Activated T-cell treated with anti-CD3 and anti-CD28 coated beads for 1 hour (primary cell): ENCODE data around the gene ACSL6.

Experiments
- DNase-seq: peaks from one replicate; pipeline ENCODE4 v3.0.0-alpha.2; 2020; ENCODE audit warnings: low read depth

ACSL6 gene

DNA sequence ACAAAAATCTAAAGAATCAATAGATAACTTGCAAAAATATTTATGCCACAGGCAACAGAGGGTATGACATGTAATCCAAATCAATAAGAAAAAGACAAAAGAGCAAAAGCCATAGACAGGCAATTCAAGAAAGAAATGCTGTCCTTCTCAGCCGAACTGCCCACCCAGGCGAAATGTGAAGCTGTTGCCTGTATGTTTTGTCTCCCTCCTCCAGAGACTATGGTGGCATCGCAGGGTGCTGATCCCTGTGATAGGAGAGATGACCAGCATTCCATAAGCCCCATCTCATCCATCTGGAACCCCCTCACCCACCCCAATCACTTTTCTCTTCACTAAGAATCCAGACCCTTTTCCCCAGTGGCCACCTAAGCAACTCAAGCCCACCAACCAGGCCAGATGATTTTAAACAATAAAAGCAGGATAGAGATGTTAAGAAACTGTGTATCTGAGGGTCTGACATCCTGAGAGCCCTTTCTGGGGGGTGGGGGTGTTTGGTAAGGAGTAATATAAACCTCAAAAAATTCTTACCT lies 5.3 kb upstream of the ACSL6 start:
- DNase-seq: no peak

DNA sequence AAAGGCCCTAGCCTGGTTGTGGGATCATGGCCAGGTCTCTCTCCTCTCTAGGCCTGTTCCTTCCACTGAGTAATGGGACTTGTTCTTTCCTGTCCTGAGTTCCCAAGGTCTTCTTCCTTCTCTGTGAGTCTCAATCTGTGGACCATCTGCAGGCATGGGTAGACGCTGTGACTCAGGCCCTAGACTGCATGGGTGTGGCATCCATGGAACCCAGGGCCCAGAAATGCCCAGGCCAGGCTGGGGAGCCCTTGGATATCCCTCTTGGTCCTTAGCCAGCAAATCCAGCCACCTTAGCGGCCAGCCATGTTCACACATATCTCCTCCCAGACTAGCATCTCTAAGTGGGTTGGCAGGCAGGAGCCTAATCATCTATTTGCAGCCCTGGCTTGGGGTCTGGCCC lies 2.3 kb upstream of the ACSL6 start:
- no peak for DNase-seq

DNA sequence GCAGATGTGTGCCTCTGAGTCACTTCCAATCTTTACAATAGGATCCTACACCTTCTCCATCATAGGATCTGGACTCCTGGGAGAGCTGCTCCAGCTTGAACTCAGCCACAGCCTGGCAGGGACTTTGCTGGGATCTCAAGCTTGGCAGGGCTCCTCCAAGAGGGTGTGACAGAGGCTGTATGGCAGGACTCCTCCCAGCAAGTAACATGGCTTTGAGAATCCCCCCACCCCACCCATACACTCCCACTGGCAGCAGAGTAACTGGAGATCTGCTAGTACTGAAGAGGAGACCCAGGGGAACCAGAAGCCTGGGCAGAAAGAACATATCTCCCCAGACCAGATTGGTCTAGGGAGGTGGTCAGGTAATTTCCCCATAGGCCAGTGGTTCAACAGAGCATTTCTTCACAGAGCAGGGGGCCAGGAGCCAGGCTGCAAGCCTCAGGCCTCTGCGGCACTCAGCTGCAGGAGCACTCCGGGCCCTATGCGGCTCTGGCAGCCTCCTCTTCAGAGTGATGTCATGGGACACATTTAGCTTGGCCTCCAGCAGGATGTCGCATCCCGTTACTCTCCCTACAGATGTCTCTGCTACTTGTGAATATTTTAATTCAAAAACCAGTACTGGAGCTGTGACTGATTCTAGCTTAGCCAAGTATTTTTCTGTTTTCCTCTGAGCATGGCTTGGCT lies 1.7 kb upstream of the ACSL6 start:
- no peak for DNase-seq

DNA sequence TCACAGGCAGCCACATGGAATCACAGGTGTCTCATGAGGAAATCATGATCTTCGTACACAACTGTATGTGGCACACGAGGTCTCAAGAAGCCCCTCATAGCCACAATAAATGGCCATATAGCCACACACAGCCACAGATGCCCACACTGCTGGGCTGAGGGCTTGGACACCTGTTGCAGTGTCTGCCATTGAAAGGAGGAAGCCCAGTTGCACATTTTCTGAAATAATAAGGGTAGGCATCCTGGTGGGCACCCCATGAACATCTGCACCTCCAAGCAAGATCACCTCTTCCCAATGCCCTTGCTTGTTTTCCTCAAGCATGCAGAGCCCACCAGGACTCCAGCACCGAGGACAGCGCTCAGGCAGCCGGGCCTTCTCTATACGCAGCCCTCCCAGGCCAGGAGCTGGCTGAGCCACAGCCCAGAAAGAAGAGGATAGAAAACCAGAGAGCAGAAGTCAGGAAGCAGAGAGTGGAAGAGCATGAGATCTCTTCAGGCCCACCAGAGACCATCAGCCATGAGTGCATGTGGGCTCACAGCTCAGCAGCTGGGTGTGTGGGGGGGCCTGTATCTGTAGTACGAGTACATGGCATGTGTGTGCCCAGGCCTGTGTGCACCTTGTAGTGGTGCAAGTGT lies 1.0 kb upstream of the ACSL6 start:
- no peak for DNase-seq

DNA sequence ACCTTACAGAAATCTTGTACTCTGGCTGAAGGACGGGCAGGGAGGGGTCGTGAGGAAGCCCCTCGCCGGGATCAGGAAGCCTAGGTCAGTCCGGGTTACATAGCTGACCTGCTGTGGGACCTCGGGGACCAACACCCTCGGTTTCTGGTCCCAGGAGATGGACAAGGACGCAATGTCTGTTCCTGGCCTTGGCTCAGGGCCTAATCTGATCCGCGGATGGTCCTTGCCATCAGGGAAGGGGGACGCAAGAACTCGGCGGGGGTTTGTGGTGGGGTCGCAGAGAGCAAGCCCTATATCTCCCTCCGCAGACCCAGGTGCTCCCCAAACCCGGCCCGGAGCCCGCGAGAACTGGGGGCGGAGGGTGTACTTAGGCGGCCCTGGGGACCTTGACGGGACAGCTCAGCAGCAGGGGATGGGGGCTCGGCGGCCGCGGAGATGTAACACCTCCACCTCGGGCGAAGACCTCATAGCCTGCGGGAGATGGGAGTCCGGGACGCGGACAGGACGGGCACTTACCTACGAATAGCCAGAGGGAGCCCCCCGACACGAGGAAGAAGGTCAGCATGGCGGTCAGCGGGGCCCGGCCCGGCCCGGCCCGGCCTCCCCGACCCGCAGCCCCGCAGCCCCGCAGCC lies 353 bp downstream of the ACSL6 start:
- no peak for DNase-seq

DNA sequence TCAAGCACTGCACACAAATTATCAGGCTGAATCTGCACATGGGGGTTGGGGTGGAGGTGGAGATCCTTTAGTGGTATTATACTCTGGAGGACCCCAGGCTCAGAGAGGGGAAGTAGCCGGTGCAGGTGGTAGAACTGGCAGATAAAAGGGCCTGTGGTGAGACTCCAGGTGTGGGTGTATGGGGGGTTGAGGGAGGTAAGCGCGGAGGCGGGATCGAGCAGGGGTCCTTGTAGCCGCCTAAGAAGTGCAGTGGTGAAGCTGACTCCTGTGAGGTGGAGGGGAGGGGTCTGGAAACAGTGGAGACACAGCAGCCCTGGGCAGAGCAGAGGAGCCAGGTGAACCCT lies 841 bp downstream of the ACSL6 start:
- no peak for DNase-seq

DNA sequence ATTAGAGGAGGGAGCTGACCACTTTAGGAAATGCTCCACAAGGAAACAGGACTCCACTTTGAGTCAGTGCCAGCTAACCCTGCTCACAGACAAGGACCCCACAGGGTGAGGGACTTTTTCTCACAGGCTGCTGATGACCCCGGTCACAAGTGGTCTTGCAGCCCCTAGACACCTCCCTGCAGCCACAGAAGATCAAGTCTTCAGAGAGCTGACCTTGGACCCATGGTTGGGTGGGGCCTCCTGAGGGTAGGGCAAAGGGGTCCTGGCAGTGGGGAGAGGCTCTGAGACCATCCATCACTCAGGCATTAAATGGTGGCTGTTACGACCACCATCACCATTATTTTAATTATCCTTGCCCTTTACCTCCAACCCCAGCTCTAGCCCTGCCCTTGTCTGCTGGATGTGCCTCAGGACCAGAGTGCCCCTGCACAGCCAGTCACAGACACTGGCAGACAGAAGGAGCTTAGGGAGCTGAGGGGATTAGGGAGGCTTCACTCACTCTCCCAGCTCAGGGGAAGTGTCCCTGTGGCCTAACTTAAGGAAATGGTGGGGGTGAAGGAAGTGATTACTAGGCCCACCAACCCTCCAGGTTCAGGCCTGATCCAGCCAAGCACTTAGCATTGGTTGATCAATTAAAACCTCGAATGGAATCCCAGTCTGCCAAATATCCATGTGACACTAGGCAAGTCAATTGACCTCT lies 1.6 kb downstream of the ACSL6 start:
- no peak for DNase-seq

DNA sequence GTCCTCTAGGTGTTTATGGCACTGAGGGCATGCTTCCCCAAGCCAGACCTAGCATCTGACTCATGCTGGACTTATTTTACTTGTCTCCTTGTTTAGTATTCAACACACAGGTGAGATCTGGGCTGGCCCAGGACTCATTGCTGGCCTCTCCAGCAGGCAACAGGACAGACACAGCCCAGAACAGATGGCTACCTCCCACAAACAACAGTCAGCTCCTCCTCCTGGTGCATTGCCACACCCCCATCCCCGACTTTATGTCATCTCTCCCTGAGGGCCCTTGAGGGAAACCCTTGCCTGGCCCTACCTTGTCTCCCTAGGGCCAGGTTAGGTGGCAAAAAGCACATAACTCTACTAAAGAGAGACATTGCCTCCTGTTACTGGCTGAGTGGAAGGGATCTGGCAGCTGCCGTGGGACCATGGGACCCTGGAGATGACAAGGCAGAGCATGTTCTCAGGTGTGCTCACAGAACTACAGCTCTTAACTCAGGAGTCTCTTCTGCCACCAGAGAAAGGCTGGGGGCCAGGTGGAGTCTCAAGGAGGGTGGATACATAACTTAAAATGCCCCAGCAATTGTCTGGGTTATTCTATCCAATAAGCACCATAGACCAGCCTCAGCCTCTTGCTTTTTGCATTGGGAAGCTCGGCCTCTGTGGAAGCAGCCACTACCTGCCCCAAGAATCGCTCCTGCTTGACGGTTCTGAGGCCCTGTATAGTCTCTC lies 2.3 kb downstream of the ACSL6 start:
- no peak for DNase-seq

DNA sequence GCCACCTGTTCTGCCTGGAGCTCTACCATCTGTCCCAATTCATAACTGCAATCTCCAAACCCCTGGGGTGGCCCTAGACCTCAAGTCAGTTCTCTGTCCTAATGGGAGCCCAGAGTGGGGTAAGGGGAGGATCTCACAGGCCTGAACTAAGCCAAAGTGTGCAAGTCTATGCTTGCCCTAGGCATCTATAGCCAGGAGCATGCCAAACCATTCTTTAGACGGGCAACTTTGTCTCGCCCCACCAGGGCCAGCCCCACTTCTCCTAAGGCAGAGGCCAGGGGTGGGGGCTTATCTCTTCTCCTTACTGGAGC lies 3.3 kb downstream of the ACSL6 start:
- no peak for DNase-seq

DNA sequence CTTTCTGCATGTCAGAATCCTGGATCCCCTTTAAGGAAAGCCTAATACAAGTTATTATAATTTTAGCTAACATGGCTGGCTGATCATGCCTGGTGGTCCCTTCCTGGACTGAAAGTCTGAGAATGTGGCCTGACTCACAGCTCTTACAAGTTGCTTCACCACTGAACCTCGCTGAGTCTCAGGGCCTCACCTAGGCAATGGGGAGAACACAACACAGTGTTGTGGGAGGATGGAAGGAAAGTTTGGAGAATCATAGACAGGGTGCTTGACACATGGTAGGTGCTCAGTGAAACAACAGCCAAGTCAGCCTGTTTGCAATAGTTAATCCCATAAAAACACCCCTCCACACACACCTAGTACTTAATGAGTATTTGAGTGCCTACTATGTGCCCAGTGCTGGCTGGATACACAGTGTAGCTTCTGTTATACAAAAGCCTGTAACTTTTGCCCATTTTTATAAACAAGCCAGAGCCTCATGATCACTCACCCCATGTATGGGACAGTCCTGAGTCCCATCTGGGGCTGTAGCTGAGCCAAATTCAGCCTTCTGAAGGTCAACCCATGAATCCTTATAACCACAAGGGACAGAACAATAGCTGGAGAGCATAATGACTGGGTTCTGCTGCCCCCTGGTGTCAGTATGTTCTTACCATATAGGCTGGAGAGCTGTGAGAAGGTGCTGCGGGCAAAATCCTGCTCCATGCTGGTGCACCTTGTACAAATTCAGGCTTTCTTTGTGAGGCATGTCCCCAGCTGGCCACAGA lies 3.9 kb downstream of the ACSL6 start:
- DNase-seq: peak; percentile 70

DNA sequence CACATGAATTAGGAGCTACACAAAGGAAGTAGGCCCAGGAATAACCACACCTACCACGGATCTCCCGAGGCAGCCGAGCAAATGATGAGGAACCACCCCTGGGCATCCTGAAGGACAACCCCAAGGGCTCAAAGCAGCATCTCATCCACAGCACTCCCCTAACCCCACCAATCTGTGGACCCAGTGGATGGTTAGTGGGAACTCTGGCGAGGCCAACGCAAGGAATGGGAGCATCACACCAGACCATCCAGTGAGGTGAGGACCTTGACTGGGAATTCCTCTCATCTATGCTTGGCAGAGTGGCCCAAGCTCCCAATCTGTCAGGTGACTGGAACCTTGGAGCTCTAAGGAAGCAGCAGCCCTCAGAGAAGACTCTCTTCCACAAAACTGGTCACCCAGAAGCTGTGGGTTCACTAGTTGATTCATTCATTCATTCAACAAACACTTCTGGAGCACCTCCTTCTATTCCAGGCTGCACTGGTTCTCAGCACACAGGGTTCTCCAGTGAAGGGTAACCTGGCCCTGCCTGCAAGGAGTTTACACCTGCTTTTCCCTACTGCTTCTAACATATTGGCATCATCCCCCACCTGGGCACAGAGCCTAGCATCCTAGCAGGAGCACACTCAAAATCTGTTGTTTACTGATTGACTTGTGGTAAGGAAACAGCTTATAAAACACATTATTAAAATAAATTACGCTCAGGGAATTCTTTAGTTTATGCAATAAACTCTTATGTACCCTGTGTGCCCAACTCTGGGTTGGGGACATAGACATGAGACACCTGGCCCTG lies 4.9 kb downstream of the ACSL6 start:
- no peak for DNase-seq

DNA sequence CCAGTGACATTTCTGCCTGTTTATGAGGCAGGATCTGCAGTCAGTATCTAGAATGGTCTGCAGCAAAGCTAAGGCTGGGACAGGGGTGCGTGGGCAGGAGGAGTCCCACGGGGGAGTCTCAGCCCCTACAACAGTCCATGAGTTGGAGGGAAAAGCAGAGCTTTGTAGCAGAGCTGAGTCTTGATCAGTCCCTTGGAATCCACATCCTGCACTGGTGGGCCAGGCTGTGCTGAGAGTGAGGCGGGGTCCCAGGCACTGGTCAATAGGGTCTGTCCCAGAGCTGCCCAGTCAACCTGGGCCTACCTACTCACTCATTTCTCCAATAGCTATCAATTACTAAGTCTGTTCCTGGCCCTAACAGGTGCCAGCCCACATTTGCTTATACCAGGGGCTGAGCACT lies 5.9 kb downstream of the ACSL6 start:
- no peak for DNase-seq

DNA sequence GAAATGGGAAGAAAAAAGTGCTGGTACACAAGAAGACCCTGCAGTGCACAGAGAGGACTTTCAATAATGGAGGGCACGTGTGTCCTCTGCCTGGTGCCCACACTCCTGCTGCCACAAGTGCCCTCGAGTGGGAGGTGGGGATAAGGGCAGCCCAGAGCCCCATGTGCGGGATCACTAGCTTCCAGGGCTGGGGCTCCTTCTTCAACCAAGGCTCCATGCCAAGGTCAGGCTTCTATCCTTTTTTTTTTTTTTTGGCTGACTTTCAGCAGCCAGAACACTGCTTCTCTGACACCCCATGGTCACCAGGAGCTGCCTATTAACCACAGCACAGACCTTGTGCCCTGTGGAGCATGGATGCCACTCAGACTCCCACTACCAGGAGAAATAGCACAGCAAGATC lies 7.5 kb downstream of the ACSL6 start:
- DNase-seq: no peak

DNA sequence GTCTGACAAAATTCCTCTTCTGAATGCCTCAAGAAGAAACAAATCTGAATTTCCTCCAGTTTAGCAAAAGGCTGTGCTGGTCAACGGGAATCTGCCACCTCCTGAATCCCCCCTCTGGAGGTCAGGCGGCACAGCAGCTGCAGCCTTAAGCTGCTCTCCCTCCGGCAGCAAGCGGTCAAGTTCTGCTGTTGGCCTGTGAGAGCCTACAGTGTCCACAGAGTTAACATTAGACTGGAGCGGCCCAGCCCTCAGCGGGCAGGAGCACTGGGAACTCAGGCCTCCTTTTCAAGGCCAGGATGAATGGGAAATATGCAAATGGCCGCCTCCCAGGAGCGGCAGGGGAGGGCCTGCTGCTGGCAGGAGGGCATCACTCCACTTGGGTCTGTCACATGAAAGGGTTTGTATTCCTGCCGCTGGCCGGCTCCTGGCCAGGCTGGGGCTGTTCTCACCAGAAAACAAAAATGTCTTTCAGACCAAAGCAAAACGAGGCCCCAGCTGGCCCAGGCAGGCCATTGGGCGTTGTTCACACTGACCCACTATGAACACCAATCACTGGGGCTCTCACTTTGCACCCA lies 8.2 kb downstream of the ACSL6 start:
- no peak for DNase-seq

DNA sequence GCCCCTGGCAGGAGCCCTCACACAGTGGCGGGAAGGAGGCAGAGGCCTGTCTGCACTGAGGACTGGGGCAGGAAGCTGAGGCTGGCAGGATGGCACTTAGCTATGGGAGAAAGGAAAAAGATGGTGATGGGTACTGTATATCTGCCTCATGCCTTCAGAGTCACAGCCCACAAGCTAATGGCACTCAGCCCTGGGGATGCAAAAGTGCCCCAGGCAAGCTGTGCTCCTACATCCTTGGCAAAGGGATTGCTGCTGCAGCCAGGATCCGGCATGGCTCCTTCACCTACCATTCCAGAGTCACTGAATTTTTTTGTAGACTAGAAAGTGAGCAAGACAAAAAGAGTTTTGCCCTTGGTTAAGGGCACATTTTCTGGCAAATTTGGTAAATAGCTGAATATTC lies 8.7 kb downstream of the ACSL6 start:
- no peak for DNase-seq

DNA sequence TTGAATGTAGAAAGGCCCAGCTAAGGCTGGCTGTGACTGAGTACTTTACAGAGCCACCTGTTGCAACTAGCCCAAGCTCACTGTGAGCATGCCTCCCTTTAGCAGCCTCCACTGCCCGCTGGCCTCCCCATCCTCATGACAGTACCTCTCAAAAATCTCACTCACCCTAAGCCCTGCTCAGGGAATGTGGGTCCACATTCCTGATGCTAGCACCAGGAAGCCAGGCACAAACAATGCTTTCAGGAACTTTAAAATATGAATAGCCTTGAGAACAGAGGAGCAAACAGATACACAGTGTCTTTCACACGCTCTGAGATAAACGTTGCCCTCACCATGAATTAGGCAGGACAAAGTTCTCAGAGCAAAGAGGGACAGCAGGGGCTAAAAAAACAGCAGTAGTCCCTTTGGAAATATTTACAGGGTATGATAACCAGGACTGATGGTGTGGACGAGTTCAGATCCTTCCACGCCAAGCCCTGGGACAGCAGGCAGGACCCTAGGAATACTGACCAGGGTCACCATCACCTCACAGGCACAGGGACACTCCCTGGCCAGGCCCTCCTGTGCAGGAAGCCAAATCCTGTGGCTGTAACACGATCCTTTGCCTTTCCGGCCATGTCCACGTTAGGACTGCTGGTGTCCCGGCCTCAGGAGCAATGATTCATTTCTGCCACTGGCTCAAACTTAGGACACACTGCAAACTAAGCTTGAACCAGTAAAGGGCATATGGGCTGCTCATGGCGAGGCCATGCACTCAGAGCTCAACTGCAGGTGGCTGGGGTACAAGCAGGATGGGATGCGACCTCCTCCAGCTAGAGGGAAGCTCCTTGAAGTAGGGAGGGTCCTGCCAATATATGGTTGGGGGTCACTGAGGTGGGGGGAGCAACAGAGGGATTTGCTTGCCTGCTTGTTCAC lies 9.6 kb downstream of the ACSL6 start:
- DNase-seq: no peak

DNA sequence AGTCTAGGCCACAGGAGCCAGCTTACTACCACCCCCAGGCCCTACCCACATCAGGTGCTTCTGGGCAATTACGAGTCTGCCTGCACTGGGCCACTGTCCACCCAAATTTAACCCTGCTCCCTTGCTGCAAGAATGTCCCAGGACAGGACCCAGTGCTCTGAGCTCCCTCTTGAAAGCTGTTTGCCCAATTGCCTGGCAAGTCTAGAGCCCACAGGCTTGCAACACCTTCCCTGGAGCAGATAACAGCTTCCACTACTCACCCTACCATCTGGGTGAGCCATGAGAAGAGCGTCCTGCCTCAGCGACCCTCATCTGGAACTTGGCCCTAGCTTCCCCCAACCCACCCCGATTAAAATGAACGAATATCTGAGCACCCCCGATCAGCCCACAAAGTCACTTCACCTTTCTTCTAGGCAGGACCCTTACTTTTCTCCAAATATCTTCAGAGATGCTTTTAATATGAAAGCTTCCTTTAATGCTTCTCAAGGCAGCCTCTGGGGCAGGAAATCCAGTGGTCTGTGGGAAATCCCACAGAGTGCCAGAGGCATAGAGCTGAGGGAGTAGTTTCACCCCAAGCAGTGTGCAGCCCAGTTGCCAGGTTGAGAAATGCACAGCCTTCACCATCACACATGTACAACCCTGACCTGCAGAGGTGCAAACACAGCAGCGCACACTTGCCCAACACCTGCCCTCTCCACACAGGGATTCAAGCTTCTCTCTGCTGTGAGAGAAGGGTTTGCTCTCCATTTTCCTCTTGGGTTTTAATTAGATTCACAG lies 10.6 kb downstream of the ACSL6 start:
- DNase-seq: no peak

DNA sequence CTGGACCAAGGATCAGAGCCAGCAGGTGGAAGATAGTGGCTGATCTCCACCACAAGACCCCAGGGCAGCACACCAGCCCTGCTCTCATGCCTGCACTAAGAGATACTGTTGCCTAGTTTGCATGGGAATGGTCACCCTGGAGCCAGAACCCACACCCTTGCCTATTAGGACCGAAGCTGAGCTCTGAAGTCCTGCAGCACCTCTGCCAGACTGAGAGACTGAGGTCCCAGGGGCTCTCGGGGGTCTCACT lies 11.3 kb downstream of the ACSL6 start:
- DNase-seq: no peak
